ENCODE data around the gene THSD7B.
A peak's percentile ranks its signal among the peaks of the same experiment; 100 is the strongest.

DNA sequence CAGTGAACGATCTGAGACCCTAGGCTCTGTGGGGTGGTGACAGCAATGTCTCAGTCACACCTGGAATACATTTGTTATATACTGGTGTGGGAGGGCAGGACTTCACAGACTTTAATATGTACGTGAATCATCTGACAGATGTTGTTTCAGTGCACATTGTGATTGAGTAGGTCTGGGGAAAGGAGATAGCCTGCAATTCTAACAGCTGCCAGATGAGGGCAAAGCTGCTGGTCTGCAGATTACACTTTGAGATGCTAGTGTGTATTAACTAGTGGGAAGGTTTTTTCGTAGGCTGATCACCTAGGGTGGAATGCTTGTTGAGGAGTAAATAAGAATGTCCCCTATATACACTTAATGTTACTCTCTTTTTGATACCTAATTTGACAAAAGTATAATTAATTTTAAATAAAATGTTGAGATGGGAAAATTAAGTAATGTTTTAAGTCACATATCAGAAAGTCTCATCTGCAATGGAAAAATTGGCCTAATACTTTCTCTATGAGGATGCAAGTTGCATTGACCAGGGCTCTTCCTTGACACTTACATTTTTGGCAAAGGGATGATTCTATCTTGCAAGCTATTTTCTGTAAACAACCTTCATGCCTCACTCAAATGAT lies 702.0 kb downstream of the THSD7B start:
- TF ChIP-seq, protein P1, sequence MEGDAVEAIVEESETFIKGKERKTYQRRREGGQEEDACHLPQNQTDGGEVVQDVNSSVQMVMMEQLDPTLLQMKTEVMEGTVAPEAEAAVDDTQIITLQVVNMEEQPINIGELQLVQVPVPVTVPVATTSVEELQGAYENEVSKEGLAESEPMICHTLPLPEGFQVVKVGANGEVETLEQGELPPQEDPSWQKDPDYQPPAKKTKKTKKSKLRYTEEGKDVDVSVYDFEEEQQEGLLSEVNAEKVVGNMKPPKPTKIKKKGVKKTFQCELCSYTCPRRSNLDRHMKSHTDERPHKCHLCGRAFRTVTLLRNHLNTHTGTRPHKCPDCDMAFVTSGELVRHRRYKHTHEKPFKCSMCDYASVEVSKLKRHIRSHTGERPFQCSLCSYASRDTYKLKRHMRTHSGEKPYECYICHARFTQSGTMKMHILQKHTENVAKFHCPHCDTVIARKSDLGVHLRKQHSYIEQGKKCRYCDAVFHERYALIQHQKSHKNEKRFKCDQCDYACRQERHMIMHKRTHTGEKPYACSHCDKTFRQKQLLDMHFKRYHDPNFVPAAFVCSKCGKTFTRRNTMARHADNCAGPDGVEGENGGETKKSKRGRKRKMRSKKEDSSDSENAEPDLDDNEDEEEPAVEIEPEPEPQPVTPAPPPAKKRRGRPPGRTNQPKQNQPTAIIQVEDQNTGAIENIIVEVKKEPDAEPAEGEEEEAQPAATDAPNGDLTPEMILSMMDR (conservative IDR thresholded peaks at IDR 0.05; ENCODE audit: low read depth, low read length) = peak; percentile 76
- TF ChIP-seq EZH2 (IDR thresholded peaks at IDR 0.05; ENCODE audit: low read length, unreplicated experiment) (no peak), EZH2phosphoT487 (IDR thresholded peaks at IDR 0.05; ENCODE audit: borderline replicate concordance, low read length) (no peak)

Data from PC-3 (cell line).